HG03097 (cell line): ENCODE measurements around the gene FKBP8.

Source experiments
- ATAC-seq: cut with Tn5 transposase; IDR thresholded peaks from one replicate; pipeline ENCODE4 v1.9.1; 2021; ENCODE audit not compliant: unreplicated experiment, low FRiP score

The FKBP8 gene

DNA sequence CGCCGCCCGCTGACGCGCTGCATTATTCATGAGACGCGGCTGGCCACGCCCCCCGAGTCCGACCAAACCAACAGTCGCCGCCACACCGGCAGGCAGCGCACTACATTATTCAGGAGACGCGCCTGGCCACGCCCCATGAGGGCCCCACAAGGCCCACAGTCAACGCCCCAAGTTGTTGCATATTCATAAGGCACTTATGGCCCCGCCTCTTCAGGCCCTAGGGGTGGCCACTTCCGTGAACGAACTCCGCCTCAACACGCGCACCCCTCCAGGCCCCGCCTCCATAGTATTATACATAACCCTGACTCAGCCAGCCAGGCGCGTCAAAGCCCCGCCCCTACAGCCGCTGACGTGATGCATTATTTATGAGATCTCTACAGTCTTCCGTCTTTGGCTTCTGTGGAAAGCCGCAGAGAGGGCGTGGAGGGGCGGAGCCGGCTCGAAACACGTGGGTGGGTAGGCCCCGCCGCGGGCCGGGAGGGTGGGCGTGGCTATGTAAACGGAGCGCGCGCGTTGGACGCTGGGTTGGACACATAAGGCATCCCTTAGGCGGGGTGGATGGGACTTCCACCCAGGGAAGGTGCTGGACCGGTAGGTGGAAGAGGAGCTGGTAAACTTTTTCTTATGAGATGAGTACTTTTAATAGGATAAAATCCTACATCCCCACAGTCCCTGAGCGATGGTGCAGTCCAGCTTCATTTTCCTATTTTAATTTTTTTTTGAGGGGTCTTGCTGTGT is 21.1 kb downstream of the FKBP8 start:
- ATAC-seq: peak; percentile 87

DNA sequence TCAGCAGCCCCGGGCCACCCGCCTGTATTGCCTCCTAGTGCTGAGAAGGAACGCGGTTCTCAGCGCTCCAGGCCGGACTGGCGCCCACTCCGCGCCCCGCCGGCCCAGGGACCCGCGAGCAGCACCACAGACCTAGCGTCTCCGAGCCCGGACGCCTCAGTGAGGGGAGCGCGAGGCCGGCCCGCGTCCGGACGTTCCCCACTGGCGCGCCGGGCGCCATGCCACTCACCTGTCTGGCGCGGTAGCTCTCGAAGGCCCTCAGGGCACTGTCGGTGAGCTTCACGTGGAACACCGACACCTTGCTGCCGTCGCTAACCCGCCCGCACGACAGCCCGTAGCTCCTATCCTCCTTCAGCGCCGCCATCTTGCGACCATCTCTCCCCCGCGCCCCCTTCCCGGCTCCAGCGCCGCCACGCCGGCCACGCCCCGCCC is 21.7 kb downstream of the FKBP8 start, which contains the start of gene ELL:
Gene ELL (minus strand): TSS at position 379 of the 432 bp plus-strand sequence. CDS start 15 bp downstream, at position 364.
- ATAC-seq: peak; percentile 2

DNA sequence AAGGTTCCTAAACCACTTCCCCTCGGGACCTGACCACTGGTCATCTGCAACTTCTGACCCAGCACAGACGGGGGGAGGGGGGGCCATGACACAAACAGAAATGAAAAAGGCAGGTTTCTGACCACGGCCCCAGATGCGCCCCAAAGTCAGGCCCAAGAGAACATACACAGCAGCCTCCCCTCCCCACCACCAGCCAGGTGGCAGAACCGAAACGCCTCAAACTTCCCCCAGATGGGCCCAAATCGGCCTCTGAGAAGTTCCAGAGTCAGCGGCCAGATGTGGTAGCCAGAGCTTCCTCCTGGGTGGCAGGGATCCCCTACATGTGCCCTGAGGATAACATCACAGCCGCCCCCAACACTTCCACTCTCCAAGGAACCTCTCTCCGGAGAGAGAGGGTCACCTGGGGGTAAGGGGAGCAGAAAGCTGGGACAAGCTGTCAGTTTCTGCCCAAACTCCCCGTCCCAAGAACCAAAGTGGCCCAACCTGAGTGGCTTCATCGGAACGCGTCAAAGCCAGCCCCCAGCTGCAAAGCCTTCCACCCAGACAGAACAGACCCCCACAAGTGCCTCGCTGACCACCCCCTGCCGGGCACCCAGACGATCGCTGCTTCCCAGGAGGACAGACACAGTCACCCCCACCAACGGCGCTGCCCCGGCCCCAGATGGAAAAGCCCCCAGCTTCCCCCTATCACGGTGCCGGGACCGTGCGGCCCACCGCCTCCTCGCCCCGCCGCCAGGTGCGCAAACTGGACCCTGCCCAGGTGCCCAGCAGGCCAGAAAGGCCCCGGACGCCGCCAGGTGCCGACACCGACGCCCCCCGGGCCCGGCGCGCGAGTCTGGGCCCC is 22.3 kb downstream of the FKBP8 start:
- ATAC-seq: no peak

DNA sequence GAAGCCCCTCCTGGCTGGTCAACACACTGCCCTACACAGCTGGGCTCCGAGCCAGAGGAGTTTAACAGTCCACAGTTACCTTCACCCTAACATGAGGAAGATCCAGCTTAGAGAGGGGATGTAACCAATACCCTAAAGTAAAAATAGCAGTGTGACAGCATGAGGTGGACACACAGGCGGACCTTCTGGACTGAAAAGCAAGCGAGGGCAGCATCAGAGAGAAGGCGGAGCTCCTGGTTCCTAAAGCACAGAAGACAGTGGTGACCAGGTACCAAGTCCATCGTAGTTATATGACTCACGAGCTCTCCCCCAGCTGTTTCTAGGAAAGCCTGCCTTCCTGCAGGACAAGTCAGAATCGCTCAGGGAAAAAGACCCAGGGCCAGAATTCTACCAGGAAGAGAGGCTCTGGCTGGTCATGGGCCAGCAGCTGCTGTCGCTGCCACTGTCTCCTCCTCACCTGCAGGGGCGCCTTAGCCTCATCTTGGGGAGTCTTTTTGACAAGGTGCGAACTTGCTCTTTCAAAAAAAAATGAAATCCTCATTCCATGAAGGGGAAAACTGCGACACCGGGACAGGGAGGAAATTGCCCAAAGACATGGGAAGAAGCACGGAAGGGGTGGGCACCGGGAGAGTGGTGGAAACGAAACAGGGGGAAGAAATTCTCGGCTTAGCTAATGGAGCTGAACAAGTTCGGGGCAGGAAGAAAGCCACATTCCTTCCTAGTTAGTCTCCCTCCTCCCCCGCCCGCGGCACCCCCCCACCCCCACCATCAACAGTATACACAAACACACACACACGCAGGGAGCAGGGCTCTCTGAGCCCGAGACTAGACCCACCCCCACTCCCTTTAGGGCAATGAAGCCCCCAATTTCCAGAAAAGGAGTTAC is 23.2 kb downstream of the FKBP8 start:
- ATAC-seq: no peak

DNA sequence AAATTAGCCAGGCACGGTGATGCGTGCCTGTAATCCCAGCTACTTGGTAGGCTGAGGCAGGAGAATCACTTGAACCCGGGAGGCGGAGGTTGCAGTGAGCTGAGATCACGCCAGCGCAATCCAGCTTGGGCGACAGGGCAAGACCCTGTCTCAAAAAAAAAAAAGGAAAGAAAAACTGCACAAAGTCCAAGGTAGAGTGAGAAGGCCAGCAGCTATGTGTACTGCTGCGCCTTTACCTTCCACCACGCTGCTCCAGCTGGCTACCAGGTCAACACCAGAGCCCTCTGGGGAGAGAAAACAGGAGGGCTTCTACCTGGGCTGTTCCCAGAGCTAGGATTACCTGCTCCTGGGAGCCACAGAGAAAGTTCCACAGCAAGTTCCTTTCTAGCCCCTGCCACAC is 24.7 kb downstream of the FKBP8 start:
- no peak for ATAC-seq

DNA sequence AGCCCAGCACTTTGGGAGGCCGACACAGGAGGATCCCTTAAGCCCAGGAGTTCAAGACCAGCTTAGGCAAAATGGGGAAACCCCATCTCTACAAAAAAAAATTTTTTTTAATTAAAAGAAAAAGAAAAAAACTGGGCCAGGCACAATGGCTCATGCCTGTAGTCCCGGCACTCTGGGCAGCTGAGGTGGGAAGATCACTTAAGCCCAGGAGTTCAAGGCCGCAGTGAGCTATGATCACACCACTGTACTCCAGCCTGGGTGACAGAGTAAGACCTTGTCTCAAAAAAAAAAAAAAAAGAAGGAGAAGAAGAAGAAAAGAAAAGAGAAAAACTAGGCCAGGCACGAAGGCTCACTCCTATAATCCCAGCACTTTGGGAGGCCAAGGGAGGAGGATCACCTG is 25.8 kb downstream of the FKBP8 start:
- no peak for ATAC-seq

DNA sequence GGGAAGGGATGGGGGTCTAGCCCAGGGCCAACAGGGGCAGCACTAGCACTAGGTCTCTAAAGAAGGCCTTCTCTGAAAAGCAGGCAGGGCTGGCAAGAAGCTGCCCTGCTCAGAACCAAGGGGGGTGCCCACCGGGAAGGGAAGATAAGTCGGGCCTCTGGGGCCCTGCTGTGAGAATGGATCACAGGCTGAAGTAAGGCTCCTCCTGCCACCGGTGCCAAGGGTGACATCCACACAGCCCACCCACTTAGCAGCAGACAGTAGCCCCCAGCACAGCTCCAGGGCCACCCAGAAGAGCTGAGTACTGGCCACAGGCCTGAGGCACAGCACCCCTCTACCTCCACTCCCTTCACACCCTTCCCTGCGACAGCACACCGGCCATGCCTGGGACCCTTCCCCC is 27.4 kb downstream of the FKBP8 start:
- no peak for ATAC-seq

DNA sequence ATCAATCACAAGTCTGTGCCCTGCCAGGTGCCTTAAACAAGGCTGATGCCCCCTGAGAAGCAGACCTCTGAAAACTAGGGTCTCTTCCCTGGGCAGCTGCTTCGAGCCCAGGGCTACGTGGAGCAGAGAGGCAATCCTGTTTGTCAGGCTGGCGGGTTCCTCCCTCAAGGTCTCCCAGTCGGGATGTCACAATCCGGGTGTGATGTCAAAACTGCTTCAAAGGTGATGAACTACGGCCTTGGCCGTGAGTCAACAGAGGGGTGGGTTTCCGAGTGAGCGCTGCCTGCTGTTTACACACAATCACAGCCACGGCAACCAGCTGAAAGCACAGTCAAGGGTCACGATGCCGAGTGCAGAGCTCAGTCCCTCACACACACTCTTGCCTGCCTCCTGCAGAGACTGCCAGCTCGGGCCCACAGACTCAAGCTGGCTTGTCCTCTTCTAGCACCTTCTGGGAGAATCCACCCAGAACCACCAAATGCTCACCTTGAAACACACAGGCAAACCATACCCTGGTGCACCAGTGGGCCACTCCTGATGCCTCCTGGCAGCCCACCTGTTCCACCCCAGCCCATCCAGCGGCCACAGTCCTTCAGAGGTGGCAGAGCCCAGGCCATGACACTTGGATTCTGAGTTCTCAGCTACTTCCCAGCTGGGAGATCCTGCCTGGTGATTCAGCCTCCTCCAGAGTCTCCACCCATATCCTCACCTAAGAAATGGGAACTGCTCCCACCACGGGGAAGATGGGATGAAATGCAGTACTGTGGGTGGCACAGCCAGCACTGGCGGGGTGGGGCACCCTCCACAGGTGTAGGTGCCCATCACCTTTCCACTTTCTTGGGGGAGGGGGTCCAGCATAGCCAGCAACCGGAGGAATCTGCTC is 28.3 kb downstream of the FKBP8 start:
- ATAC-seq: no peak

DNA sequence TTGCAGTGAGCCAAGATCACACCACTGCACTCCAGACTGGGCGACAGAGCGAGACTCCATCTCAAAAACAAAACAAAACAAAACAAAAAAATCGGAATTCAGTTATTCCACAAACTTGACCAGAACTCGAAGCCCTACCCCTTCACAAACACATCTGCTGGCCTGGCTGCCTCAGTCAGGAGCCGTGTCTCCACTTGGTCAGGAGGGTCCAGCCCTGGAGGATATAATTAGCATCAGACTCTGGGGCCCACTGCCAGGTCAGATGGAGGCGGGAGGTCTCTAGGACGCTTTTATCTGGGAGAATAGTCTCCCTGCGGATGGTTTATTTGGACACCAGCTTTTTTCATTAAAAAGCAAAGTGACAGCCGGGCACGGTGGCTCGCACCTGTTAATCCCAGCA is 29.5 kb downstream of the FKBP8 start:
- no peak for ATAC-seq

DNA sequence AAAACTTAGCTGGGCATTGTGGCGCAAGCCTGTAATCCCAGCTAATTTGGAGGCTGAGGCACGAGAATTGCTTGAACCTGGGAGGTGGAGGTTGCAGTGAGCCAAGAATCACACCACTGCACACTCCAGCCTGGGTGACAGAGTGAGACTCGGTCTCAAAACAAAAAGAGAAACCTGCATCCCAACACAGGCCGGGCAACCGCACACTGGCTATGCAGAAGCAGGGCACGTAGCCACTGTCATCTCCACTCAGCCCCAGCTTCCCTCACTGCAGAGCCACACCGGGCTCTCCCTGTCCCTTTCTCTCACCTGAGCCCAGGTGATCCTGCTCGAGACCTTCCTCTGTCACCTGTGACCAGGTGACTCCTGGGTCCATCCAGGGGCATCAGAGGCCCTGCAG is 33.2 kb downstream of the FKBP8 start:
- no peak for ATAC-seq

DNA sequence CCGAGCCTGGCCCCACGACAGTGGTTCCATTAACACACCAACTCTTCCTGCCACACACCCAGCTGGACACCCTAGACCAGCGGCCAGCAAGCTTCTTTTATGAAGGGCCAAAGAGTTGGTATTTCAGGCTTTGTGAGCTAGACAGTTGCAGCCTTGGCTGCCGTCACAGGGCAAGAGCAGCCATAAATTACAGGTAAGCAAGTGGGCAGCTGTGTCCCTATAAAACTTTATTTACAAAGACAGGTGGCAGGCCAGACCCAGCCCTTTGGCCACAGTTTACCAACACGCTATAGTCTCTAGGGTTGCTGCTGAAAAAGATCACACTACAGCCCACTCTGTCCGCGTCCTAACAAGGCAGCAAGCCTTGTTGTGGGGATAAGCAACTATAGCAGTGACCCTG is 34.8 kb downstream of the FKBP8 start:
- no peak for ATAC-seq

DNA sequence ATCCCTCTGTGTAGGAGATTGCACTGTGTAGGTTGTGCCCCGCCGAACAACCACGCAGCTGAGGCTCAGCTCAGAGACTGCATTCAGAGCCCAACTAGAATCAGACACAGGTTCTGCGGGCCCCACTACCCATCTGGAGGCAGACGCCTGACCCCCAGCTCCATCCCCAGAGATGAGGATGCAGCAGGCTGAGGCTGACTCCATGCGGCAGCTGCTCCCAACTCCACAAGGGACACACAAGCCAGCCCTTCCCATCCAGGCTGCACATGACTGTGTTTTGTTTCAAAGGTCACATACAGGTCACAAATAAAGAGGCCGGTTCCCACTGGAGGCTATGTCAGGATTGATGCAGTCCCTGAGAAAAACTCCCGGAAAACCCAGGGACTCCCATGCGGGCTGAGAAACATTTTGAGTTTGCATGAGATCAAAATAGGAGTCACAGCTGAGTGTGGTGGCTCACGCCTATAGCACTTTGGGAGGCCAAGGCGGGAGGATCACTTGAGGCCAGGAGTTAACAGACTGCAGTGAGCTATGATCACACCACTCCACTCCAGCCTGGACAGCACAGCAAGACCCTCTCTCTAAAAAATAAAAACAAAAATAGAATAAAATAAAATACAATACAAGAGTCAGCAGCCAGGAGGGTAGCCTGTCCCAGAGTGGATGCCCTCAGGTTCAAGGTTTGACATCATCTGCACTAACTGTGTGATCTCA is 35.5 kb downstream of the FKBP8 start:
- ATAC-seq: no peak

DNA sequence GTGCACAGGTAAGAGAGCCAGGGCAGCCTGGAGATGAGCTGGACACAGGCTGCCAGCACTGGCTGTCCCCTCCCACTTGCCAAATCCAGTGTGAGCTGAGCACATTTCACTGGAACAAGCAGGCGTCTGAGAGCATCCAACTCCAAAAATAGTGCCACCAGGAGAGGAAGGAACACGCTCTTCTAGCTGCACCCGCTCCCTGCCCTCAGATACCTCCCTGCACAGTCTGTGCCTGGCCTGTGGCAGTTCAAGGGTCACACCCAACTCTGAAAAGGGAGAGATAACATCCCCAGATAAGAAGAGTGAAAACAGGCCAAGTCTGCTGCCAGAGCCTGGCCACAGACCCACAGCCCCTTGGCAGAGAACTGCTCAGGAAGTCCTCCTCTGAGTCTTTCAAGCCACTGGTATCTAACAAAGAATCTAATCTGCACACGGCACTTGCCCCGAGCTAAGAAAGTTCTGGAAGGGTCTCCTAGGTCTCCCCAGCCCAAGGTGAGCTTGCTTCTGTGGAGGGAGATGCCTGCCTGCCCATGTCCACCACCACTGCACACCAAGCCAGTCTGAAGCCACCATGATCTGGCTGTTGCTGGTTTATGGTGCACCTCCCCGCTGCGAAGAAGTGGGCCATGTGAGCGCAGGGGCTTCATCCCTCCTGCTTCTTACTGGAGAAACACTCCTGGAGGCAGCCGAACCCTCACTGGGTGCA is 36.2 kb downstream of the FKBP8 start:
- no peak for ATAC-seq

DNA sequence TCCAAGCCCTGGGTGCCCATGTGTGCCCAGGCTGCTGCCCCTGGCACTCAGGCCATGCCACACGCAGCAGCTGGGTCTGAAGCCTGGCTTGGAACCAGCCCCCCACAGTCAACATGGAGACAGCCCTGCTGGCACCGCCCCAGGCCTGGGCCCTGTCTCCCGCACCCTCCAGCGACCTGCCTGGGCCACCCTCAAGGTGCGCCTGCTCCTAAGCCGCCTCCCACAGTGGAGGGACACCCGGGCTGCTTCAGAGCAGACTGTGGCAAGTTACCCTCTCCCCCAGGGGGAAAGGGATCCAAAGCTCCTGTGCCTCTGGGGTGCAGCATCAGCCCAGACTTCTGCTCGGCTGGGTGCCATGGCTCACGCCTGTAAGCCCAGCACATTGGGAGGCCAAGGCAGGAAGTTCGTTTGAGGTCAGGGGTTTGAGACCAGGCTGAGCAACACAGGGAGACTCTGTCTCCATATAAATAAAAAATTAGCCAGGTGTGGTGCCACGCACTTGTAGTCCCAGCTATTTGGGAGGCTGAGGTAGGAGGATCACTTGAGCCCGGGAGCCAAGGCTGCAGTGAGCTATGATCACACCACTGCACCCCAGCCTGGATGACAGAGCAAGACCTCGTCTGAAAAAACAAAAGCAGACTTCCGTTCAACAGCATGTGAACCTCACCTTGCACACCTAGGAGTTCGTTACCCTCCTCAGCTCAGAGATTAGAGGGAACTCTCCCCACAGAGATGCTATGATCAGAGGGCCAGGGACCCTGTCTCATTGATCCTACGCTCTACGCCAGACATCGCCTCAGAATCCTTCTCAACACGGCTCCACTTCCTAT is 37.1 kb downstream of the FKBP8 start:
- no peak for ATAC-seq

DNA sequence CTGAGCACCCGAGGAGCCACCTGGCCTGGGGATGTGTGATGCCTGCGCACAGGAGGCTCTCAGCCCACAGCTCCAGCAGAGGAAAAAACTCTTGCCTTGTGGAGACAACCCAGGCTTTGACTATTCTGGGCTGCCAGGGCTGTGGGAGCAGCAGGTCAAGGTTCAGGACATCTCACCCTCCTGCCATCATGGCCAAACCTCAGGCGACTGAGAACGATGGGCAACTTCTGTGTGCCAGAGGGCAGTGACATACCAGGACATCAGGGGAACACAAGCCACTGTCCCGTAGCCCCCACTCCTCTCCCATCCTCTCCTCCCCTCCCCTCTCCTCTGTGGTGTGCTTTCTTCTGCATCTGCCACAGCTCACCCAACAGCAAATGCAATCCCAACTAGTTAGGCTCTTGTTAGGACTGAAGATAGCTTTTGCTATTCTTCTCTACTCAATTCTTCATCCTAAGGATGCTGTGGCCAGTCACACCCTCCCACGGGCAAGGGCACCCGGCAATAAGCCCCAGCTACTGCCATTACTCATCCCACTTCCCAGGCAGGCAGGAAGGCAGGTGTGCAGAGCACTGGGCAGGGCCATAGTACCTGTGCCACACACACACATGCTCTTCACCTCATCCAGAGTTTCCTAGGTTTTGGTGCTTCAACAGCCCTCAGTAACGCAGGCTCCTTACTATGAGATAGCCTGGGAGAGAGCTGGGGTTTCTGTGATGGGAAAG is 38.3 kb downstream of the FKBP8 start:
- ATAC-seq: no peak

DNA sequence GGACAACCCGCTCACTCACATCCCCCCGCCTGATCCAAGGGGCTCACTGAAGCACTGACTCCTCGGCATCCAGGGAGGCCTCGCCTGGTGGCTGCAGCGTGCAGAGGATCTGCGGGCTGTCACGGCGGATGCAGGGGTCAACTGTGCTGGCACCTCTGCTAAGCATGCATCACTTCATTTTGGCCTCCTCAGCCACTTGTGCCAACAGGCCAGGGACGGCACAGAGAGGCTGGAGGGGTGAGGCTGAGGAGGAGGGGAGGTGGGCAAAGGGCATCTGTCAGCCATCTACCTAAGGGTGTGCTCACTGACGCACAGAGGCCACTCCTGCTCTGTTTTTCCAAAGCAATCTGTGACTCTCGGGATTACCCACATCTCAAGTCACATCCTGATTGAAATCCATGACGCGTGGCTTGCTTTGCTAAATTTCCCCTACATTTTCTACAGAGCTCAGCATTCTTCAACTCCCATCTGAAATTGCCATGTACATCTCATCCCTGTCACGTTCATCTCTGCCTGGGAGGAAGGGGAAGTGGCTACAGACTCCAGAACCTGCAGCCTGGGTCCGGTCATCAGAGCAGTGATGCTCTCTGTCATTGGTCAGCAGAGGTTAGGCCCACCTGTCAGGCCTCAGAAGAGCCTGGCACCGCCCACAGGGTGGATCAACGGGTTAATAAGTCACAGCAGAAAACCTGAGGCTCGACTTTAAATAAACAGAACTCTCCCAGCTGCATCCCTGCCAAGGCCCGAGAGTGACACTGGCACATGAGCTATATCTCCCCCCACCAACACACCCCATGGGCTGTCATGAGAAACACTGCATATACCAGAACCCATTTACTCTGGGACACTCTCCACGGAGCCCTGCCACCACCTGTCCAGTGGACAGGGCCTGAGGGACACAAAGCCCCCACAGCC is 39.1 kb downstream of the FKBP8 start:
- ATAC-seq: peak; percentile 61
